ENCODE measurements around the gene MYO18B. TPM values are rescaled to one million over a fixed set of nuclear protein-coding genes. Genes with fewer than 3 reads are reported as not detected.

MYO18B gene
- total and polyA plus RNA-seq, 2 of the 4 experiments (the other 2 are of a cell fraction), result under 0.01 TPM; not detected in 1

DNA sequence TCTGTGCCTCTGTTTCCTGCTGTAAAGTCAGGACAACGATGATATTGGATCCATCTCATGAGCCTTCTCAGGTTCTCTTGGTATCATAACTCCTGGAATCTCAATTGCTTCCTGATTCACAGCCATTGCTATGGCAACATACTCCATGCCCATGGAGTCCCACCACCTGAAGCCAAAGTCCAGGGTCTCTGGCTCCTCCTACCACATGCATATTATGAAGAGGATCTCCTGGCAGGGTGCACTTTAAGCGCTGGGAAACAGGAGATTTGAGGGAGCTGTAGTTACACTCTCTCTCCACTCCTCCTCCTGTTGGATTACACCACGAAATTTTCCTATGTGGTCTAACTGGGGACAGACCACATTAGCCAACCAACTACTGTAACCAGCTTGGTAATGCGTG, 296.4 kb downstream of the MYO18B start:
- H2BK120ac ChIP-seq (ENCODE audit: low read depth, low read length), result no peak overlapping the region
- ATAC-seq (ENCODE audit: low read depth) (no peak), DNase-seq (no peak)
- intact Hi-C loops (cut with micrococcal nuclease), result no loop called here
- H2BK5ac ChIP-seq (ENCODE audit: low read depth, low read length, poor library complexity, severe bottlenecking), result no peak overlapping the region
- H3K18ac ChIP-seq (ENCODE audit: low read depth, low read length), result no peak overlapping the region
- H3K27me3 ChIP-seq (ENCODE audit: control insufficient read depth, insufficient read depth, low read length), result no peaks in the 10 kb centered on the region
- H4K8ac ChIP-seq (ENCODE audit: low read depth in 2 of 2, low read length in 2 of 2), result no peak overlapping the region
- H2AK5ac ChIP-seq (ENCODE audit: low read depth, low read length), result no peak overlapping the region
- H3K9ac ChIP-seq (ENCODE audit: low read depth, low read length), result no peak overlapping the region
- no peak overlapping the region for H2BK15ac ChIP-seq (ENCODE audit: low read depth, low read length)
- H3K4me3 ChIP-seq (ENCODE audit: insufficient read depth, low read depth, low read length), result no peak overlapping the region
- no peaks in the 10 kb centered on the region for H3K9me1 ChIP-seq (ENCODE audit: insufficient read depth, low read length)
- dilution Hi-C loops (cut with HindIII; ENCODE audit: low sequenced_read_pairs, unreplicated experiment), result no loop called here
- TF ChIP-seq POLR2A (IDR thresholded peaks at IDR 0.05; ENCODE audit: low read depth, low read length), result no peak
- no peak overlapping the region for H4K91ac ChIP-seq (ENCODE audit: insufficient read depth, low read depth, low read length)
- peaks cover 49% of the 10 kb centered on the region for H3K9me3 ChIP-seq (ENCODE audit: control insufficient read depth, insufficient read depth, low read length)
- no peak overlapping the region for H2AFZ ChIP-seq (replicated peaks; ENCODE audit: low read length, poor library complexity)
- POLR2A ChIA-PET (ENCODE audit: unreplicated experiment), result no interaction called here
- H4K5ac ChIP-seq (ENCODE audit: low read depth, low read length), result no peak overlapping the region
- H3K14ac ChIP-seq (replicated peaks; ENCODE audit: low read depth, low read length), result no peak overlapping the region
- no peaks in the 10 kb centered on the region for H3K4me1 ChIP-seq (ENCODE audit: control insufficient read depth, insufficient read depth, low read length)
- no peaks in the 10 kb centered on the region for H3K79me1 ChIP-seq (ENCODE audit: low read depth in 1 of 2, low read length in 2 of 2)
- H3K27ac ChIP-seq (ENCODE audit: insufficient read depth, low read length), result no peak overlapping the region
- no peak overlapping the region for H3K56ac ChIP-seq (ENCODE audit: extremely low read depth, insufficient read depth, low read length)
- no peak overlapping the region for H3K4ac ChIP-seq (ENCODE audit: low read depth, low read length)
- H3K36me3 ChIP-seq (ENCODE audit: control insufficient read depth, insufficient read depth, low read length), result no peaks in the 10 kb centered on the region
- WGBS, 2 experiments (ENCODE audit: extremely low coverage in 2 of 2, insufficient read length in 1 of 2), result 0% methylated on average over 1 of the region's 4 CpGs; no CpG with 5 or more reads in 1 of the 2 experiments
- H2BK20ac ChIP-seq (ENCODE audit: low read depth, low read length), result no peak overlapping the region
- BruUV-seq (replicated peaks), result no TSS peak
- H3K4me2 ChIP-seq (ENCODE audit: low read depth, low read length), result no peak overlapping the region
- no peak overlapping the region for H2AK9ac ChIP-seq (replicated peaks; ENCODE audit: low read depth, low read length, poor library complexity)
- CTCF ChIA-PET, result no interaction called here
- no peak overlapping the region for H3K23ac ChIP-seq (ENCODE audit: low read depth, low read length)
- in situ Hi-C loops (cut with MboI; ENCODE audit: low sequenced_read_pairs), result no loop called here
- H4K20me1 ChIP-seq (ENCODE audit: insufficient read depth, low read length), result no peaks in the 10 kb centered on the region
